ENCODE measurements around the gene FANCF.

FANCF gene

GRCh38 chr11:22666325-22666687, 40.7 kb upstream of the FANCF start, which contains the start of gene GAS2:
TSS of gene GAS2 (plus strand) at chr11:22666611. CDS start at chr11:22674870, 8,259 bp downstream.
- H3K4me3 ChIP-seq (ENCODE audit: low read length): no peak within 1 kb of the TSS
- no peaks in the 10 kb centered on the region for H3K36me3 ChIP-seq (ENCODE audit: control insufficient read depth, low read length)

GRCh38 chr11:22659783-22660182, 34.2 kb upstream of the FANCF start:
- Histone ChIP-seq H3K27me3 (ENCODE audit: control insufficient read depth, low read length) (no peaks in the 10 kb centered on the region), H3K79me2 (ENCODE audit: control insufficient read depth, low read length) (no peaks in the 10 kb centered on the region)

More at GRCh38 chr11:22666325-22666687, 40.7 kb upstream of the FANCF start, which contains the start of gene GAS2:
- Histone ChIP-seq H3K27me3 (ENCODE audit: control insufficient read depth, low read length) (no peaks in the 10 kb centered on the region), H3K9me3 (ENCODE audit: control insufficient read depth, insufficient read depth, low read length) (no peaks in the 10 kb centered on the region), H3K4me2 (ENCODE audit: low read length) (no peak within 1 kb of the TSS), H3K9me2 (replicated peaks; ENCODE audit: control insufficient read depth, low read length) (no peaks in the 10 kb centered on the region), H3K79me2 (ENCODE audit: control insufficient read depth, low read length) (no peaks in the 10 kb centered on the region), H3K4me1 (ENCODE audit: control insufficient read depth, low read length) (no peaks in the 10 kb centered on the region), H3K27ac (ENCODE audit: low read depth, low read length) (no peak within 1 kb of the TSS), H4K20me1 (ENCODE audit: control insufficient read depth, insufficient read depth, low read depth, low read length) (no peaks in the 10 kb centered on the region), H3F3A (ENCODE audit: control insufficient read depth, insufficient read depth) (no peaks in the 10 kb centered on the region)
- TF ChIP-seq CTCF (IDR thresholded peaks at IDR 0.05; ENCODE audit: low read depth, low read length, poor library complexity, severe bottlenecking) (no peak), EZH2phosphoT487 (IDR thresholded peaks at IDR 0.05; ENCODE audit: borderline replicate concordance, low read length) (no peak)

GRCh38 chr11:22657101-22657694, 31.6 kb upstream of the FANCF start:
- H3K4me1 ChIP-seq (ENCODE audit: control insufficient read depth, low read length): no peaks in the 10 kb centered on the region
- H3K9me3 ChIP-seq (ENCODE audit: control insufficient read depth, insufficient read depth, low read length): no peaks in the 10 kb centered on the region
- no peaks in the 10 kb centered on the region for H3K36me3 ChIP-seq (ENCODE audit: control insufficient read depth, low read length)
- H3K27me3 ChIP-seq (ENCODE audit: control insufficient read depth, low read length): no peaks in the 10 kb centered on the region
- TF ChIP-seq CTCF (IDR thresholded peaks at IDR 0.05; ENCODE audit: low read depth, low read length, poor library complexity, severe bottlenecking): no peak
- no peak for TF ChIP-seq EZH2phosphoT487 (IDR thresholded peaks at IDR 0.05; ENCODE audit: borderline replicate concordance, low read length)
- H3K27ac ChIP-seq (ENCODE audit: low read depth, low read length): no peak overlapping the region
- no peaks in the 10 kb centered on the region for H3F3A ChIP-seq (ENCODE audit: control insufficient read depth, insufficient read depth)
- no peak overlapping the region for H3K4me2 ChIP-seq (ENCODE audit: low read length)
- H3K9me2 ChIP-seq (replicated peaks; ENCODE audit: control insufficient read depth, low read length): no peaks in the 10 kb centered on the region
- no peaks in the 10 kb centered on the region for H4K20me1 ChIP-seq (ENCODE audit: control insufficient read depth, insufficient read depth, low read depth, low read length)
- H3K4me3 ChIP-seq (ENCODE audit: low read length): no peak overlapping the region
- no peaks in the 10 kb centered on the region for H3K79me2 ChIP-seq (ENCODE audit: control insufficient read depth, low read length)

More at GRCh38 chr11:22659783-22660182, 34.2 kb upstream of the FANCF start:
- Histone ChIP-seq H3K36me3 (ENCODE audit: control insufficient read depth, low read length) (no peaks in the 10 kb centered on the region), H3K4me3 (ENCODE audit: low read length) (no peak overlapping the region), H3K4me1 (ENCODE audit: control insufficient read depth, low read length) (no peaks in the 10 kb centered on the region), H3K9me2 (replicated peaks; ENCODE audit: control insufficient read depth, low read length) (no peaks in the 10 kb centered on the region), H3K27ac (ENCODE audit: low read depth, low read length) (no peak overlapping the region), H3K9me3 (ENCODE audit: control insufficient read depth, insufficient read depth, low read length) (no peaks in the 10 kb centered on the region), H3F3A (ENCODE audit: control insufficient read depth, insufficient read depth) (no peaks in the 10 kb centered on the region), H4K20me1 (ENCODE audit: control insufficient read depth, insufficient read depth, low read depth, low read length) (no peaks in the 10 kb centered on the region), H3K4me2 (ENCODE audit: low read length) (no peak overlapping the region)
- no peak for TF ChIP-seq EZH2phosphoT487 (IDR thresholded peaks at IDR 0.05; ENCODE audit: borderline replicate concordance, low read length)
- no peak for TF ChIP-seq CTCF (IDR thresholded peaks at IDR 0.05; ENCODE audit: low read depth, low read length, poor library complexity, severe bottlenecking)

Measured in DOHH2 (cell line).